Sigmoid colon (tissue), 7 donors: ENCODE data around the gene RAB11FIP3. TPM values are rescaled to one million over a fixed set of nuclear protein-coding genes. Genes with fewer than 3 reads are reported as not detected.

Experiments
- DNase-seq: peaks from one replicate; pipeline ENCODE4 v3.0.0-alpha.2; 2019
- H3K27ac ChIP-seq, 4 donors: fragments of 200-600 bp; sonication (generic); one replicate each; pipeline ENCODE4 v1.5.1; 2016 to 2019; ENCODE audit warnings: mild to moderate bottlenecking in 1 of 4
- H3K27me3 ChIP-seq, 3 donors: fragments of 200-600 bp; sonication (generic); one replicate each; pipeline ENCODE4 v1.5.1; 2019; ENCODE audit warnings: mild to moderate bottlenecking in 1 of 3
- H3K36me3 ChIP-seq, 4 donors: fragments of 200-600 bp; sonication (generic); one replicate each; pipeline ENCODE4 v1.5.1; 2016 to 2019
- H3K4me1 ChIP-seq, 4 donors: fragments of 200-600 bp; sonication (generic); one replicate each; pipeline ENCODE4 v1.5.1; 2017 to 2019
- H3K4me3 ChIP-seq, 4 donors: fragments of 200-600 bp; sonication (generic); one replicate each; pipeline ENCODE4 v1.5.1; 2017 to 2019; ENCODE audit warnings: mild to moderate bottlenecking in 2 of 4, moderate library complexity in 1 of 4
- H3K9me3 ChIP-seq, 4 donors: fragments of 200-600 bp in 3 of 4; sonication (generic) in 3 of 4; one replicate each; pipeline versions ENCODE4 v1.5.1 to v1.6.1; 2013 to 2019
- CTCF ChIP-seq, 4 experiments: fragments of 450-650 bp in 3 of 4; fragments of 200-600 bp in 1 of 4; IDR thresholded peaks; one replicate each; pipeline ENCODE4 v1.5.1; 2016 to 2019; ENCODE audit warnings: antibody characterized with exemption in 4 of 4, mild to moderate bottlenecking in 3 of 4, moderate library complexity in 2 of 4
- EP300 ChIP-seq, 4 donors: sonication (generic); formaldehyde crosslinking; IDR thresholded peaks; one replicate each; pipeline ENCODE4 v1.6.1; 2017; ENCODE audit warnings: antibody characterized with exemption in 4 of 4
- POLR2A ChIP-seq, 2 donors: fragments of 450-650 bp; IDR thresholded peaks; one replicate each; pipeline ENCODE4 v1.6.1; 2016; ENCODE audit warnings: antibody characterized with exemption in 2 of 2, mild to moderate bottlenecking in 2 of 2, moderate library complexity in 2 of 2
- POLR2AphosphoS5 ChIP-seq, 4 donors: sonication (generic); formaldehyde crosslinking; IDR thresholded peaks; one replicate each; pipeline ENCODE4 v1.6.1; 2017; ENCODE audit warnings: antibody characterized with exemption in 4 of 4
- WGBS, 2 donors: extraction: QIAGEN DNeasy Blood & Tissue Kit; methylation state at CpG; one replicate each; pipeline ENCODE4 v1.1.7; 2013; 5-methylcytosine and 5-hydroxymethylcytosine counted together
- intact Hi-C: fragments of 100-400 bp; cut with DNase I; formaldehyde crosslinking; loops from one replicate; pipeline ENCODE4 v1.15.1; 2023
- polyA plus RNA-seq, 3 donors: library from polyadenylated mRNA; stranded (reverse); fragments of 200-250 nt; gene quantifications; one replicate each; pipeline ENCODE4 v1.2.3, GENCODE V29; 2013
- total RNA-seq, 4 donors: library from RNA; depleted of rRNA; stranded (reverse); fragments of >200 nt; gene quantifications; one replicate each; pipeline ENCODE4 v1.1.0, GENCODE V29; 2016
- donor health status: healthy with polysubstance abuse.
- donor health status: Bipolar disorder and iron deficiency.
- donor health status: healthy.

Gene RAB11FIP3
- total and polyA plus RNA-seq, 7 donors: 10.6 to 44.9 (median 21.4) TPM

GRCh38 chr16:396199-396598, 29.2 kb upstream of the RAB11FIP3 start:
- Histone ChIP-seq H3K4me1 (peaks cover 0 to 42% (median 32%) of the 10 kb centered on the region in 4 donors), H3K27me3 (no peaks in the 10 kb centered on the region), H3K27ac (peak overlapping the region; percentile 87 to 98 (median 97)), H3K9me3 (no peaks in the 10 kb centered on the region), H3K36me3 (peaks cover 0 to 10% (median 0%) of the 10 kb centered on the region in 4 donors), H3K4me3 (peak overlapping the region in 3 of 4 donors; percentile 82 to 90 (median 83))
- intact Hi-C loops: no loop called here
- DNase-seq: no peak
- no peak for TF ChIP-seq POLR2A (IDR thresholded peaks at IDR 0.05)
- no peak for TF ChIP-seq CTCF (IDR thresholded peaks at IDR 0.05)
- no peak for TF ChIP-seq POLR2AphosphoS5 (IDR thresholded peaks at IDR 0.05)
- TF ChIP-seq EP300 (IDR thresholded peaks at IDR 0.05): no peak
- WGBS, 2 donors: 11 to 34% methylated on average over 3 of the region's 3 CpGs

GRCh38 chr16:396605-397004, 28.8 kb upstream of the RAB11FIP3 start:
- TF ChIP-seq CTCF (IDR thresholded peaks at IDR 0.05) (no peak), POLR2A (IDR thresholded peaks at IDR 0.05) (peak in 1 of 2 donors; percentile 18), EP300 (IDR thresholded peaks at IDR 0.05) (no peak), POLR2AphosphoS5 (IDR thresholded peaks at IDR 0.05) (peak in 2 of 4 donors; percentile 14 to 53)
- peak; percentile 80 for DNase-seq
- WGBS, 2 donors: 4% methylated on average over 22 of the region's 22 CpGs
- H3K4me3 ChIP-seq: peak overlapping the region; percentile 19 to 90 (median 82)
- H3K27me3 ChIP-seq: no peaks in the 10 kb centered on the region
- H3K4me1 ChIP-seq: peaks cover 0 to 43% (median 33%) of the 10 kb centered on the region in 4 donors
- H3K9me3 ChIP-seq: no peaks in the 10 kb centered on the region
- peak overlapping the region; percentile 87 to 98 (median 97) for H3K27ac ChIP-seq
- peaks cover 0 to 10% (median 0%) of the 10 kb centered on the region in 4 donors for H3K36me3 ChIP-seq
- intact Hi-C loops: no loop called here

GRCh38 chr16:397135-397661, 28.3 kb upstream of the RAB11FIP3 start, which contains the start of gene NME4:
Gene NME4, plus strand, starts transcription at chr16:397199. Its CDS starts 24 bp downstream, at chr16:397223.
- Histone ChIP-seq H3K36me3 (peaks cover 0 to 10% (median 0%) of the 10 kb centered on the region in 4 donors), H3K27me3 (no peaks in the 10 kb centered on the region), H3K27ac (peak within 1 kb of the TSS; percentile 87 to 98 (median 97)), H3K4me3 (peak within 1 kb of the TSS; percentile 63 to 90 (median 82)), H3K9me3 (no peaks in the 10 kb centered on the region), H3K4me1 (peaks cover 0 to 44% (median 35%) of the 10 kb centered on the region in 4 donors)
- WGBS, 2 donors: 0 to 1% methylated on average over 74 to 75 of the region's 75 CpGs
- intact Hi-C loops: no loop called here
- no peak for TF ChIP-seq EP300 (IDR thresholded peaks at IDR 0.05)
- peak in 1 of 4 donors; percentile 22 for TF ChIP-seq POLR2AphosphoS5 (IDR thresholded peaks at IDR 0.05)
- peak; percentile 72 for DNase-seq

GRCh38 chr16:397736-398332, 27.6 kb upstream of the RAB11FIP3 start:
- Histone ChIP-seq H3K9me3 (no peaks in the 10 kb centered on the region), H3K27ac (peak overlapping the region; percentile 87 to 98 (median 97)), H3K36me3 (peaks cover 0 to 10% (median 0%) of the 10 kb centered on the region in 4 donors), H3K4me1 (peaks cover 0 to 51% (median 40%) of the 10 kb centered on the region in 4 donors), H3K4me3 (peak overlapping the region; percentile 63 to 90 (median 82)), H3K27me3 (no peaks in the 10 kb centered on the region)
- DNase-seq: peak; percentile 93
- intact Hi-C loops: no loop called here
- TF ChIP-seq EP300 (IDR thresholded peaks at IDR 0.05) (no peak), CTCF (IDR thresholded peaks at IDR 0.05) (peak; percentile 49 to 79 (median 60)), POLR2A (IDR thresholded peaks at IDR 0.05) (no peak), POLR2AphosphoS5 (IDR thresholded peaks at IDR 0.05) (peak in 1 of 4 donors; percentile 28)
- 30 to 50% methylated on average over 29 of the region's 29 CpGs for WGBS, 2 donors
